RCC 7860 (cell line): ENCODE measurements around the gene EXOC7.

Source experiments
- DNase-seq: peaks from one replicate; pipeline ENCODE4 v3.0.0-alpha.2; 2015; ENCODE audit warnings: low spot score
- FAIRE-seq: peaks from 2 replicates; lab custom pipeline; 2012; peaks lifted over from hg19 to GRCh38; lab: Jason Lieb, UNC

The EXOC7 gene, protein sequence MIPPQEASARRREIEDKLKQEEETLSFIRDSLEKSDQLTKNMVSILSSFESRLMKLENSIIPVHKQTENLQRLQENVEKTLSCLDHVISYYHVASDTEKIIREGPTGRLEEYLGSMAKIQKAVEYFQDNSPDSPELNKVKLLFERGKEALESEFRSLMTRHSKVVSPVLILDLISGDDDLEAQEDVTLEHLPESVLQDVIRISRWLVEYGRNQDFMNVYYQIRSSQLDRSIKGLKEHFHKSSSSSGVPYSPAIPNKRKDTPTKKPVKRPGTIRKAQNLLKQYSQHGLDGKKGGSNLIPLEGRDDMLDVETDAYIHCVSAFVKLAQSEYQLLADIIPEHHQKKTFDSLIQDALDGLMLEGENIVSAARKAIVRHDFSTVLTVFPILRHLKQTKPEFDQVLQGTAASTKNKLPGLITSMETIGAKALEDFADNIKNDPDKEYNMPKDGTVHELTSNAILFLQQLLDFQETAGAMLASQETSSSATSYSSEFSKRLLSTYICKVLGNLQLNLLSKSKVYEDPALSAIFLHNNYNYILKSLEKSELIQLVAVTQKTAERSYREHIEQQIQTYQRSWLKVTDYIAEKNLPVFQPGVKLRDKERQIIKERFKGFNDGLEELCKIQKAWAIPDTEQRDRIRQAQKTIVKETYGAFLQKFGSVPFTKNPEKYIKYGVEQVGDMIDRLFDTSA

DNA sequence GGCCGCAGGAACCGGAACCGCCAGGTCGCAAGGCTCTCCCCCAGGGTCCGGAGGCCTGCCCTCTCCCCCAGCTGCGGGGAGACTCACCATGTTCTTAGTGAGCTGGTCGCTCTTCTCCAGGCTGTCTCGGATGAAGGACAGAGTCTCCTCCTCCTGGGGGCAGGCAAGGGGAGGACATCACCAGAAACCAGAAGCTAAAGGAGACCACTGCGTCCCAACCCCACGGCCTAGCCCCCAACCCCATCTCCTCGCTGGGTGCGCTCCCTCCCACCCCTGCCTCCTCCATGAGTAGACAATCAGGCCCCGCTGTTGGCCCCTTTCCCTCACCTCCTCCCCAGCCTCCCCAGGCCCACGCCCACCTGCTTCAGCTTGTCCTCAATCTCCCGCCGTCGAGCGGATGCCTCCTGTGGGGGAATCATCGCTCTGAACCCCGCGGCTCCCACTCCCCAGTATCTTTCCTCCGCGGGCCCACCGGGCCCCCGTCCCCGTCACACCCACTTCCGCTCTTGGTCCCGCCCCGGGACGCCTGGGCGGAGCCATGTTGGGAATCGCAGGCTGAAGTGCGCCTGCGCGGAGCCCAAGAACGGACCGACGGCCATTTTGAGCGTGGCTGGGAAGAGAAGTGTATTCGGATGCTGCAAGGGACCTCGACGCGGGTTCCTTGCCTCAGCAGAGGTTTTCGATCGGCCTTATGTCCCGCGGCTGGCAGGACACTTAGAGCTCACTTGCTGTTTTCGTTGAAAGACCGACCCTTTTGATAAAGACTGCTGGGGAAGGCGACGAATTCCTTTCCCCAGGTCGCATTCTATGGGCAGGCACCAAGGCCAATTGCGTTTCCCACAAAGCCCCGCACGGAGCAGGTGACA lies at the start of gene EXOC7:
Gene EXOC7 (minus strand): TSS at position 514 of the 866 bp plus-strand sequence. CDS start 95 bp downstream, at position 419.
- DNase-seq, result peak; percentile 84
- no peak for FAIRE-seq

DNA sequence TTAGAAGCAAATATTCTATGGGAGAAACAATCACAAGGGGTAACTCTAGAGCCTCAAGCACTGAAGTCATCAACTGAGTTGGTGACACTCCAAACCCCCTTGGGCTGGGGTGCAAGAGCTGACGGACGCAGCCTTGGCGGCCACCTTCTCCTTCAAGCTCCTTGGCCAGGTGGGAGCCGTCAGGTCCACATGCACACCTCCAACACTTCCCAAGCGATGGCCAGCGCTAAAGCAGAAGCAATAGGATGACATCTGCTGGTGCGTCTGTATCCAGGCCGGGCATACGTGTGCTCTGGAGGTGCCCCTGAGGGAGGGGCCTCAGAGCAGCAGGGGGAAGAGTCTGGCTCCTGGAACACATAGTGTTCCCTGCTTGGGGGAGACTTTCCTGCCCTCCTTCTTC lies 49.6 kb upstream of the EXOC7 start:
- FAIRE-seq (no peak), DNase-seq (no peak)

DNA sequence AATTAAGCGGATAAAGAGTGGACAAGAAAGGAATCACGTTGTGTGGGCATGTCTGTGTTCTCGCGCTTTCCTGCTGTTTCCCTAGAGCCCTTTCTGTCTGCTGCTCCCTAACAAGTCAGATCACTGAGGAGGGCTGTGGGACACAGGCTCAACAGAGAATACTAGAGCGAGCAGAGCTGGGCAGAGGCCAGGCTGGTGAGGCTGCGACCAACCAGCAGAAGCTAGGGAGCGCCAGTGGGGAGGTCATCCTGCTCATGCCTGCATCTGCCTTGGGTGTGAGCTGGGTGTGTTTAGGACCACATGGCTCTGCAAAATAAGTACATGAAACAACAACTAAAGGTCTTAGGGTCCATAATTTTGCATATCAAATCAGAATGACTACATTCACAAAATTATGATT lies 49.0 kb upstream of the EXOC7 start:
- DNase-seq (no peak), FAIRE-seq (no peak)

DNA sequence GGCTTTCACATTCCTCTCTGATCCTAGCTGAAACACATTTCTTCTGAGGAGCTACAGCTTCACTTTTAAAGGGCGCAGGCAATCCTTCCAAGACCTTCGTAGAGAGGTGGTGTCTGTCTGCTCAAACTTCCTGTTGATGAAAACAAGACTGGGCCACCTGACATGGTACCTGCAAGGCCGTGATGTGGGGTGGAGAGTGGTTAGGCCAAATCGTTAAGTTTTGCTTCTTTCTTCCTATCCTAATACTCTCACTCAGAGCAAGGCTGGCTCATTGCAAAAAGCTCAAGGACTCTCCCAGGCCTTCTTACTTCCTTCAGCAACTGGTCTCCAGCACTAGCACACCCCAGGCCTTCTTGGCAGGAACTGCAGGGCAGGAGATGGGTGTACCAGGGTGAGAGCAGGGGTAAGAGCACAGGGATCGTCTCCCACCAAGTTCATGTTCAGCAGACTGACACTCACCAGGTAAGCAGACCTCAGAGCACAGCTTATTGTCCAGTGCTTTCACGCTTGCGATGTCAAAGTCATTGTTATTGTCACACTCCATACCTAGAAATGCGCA lies 48.4 kb upstream of the EXOC7 start:
- no peak for FAIRE-seq
- no peak for DNase-seq

DNA sequence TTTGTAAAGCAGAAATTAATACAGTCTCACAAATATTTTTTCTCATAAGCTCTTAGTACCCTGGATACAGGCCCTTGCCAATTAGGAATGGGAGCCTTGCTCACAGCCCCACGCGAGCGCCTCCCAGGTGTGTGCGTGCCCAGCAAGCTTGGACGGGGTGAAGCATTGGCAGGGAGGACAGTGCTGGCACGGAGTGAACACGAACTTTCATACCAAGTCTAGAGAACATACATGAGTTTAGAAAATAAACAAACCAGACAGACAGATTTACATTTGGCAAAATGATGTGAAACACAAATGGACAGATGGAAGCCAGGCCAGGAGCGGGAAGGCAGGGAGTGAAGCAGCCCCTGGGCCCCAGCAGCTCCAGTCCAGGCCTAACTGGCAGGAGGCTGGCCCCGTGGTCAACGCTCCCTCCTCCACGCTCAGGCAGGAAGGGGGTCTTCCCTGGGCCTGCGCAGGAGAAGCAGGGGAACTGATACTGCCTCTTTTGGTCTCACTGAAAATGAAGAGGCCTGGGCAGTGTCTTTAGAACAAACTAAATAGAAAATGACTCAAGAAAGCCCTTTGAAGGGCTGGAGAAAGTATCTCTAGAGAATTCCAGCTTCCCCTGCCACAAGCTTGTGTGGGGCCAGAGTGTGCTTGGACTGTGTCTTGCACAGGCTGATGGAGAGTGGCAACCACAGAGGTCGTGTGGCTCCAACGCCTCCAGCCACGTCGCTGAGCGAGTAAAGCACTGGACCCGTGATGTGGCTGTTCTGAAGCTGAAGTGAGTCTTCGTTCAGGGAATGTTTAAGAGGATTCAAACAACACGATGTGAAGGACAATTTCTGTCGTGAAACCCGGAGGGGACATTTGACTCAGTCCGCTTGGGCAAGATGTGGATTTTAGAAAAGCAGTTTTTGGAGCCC lies 47.4 kb upstream of the EXOC7 start:
- no peak for FAIRE-seq

DNA sequence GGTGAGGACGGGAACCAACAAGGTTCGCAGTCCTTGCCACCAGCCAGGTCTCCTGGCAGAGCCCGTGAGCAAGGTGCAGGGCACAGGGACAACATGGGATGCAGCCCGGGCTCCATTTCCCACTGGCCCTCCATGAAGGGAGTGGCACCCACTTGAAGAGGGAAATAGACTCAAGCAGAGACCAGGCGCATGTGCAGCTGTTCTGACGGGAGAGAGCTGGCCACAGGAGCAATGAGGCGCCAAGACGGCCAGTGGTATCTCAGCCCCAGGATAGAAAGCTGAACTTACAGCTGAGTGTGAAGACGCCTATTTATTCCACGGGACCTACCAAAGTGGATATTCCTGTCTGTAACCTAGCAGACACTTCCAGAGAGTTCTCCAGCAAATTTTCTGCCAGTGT lies 45.6 kb upstream of the EXOC7 start:
- DNase-seq (no peak), FAIRE-seq (no peak)

More for the DNA sequence above, 47.4 kb upstream of the EXOC7 start:
- DNase-seq, result no peak

DNA sequence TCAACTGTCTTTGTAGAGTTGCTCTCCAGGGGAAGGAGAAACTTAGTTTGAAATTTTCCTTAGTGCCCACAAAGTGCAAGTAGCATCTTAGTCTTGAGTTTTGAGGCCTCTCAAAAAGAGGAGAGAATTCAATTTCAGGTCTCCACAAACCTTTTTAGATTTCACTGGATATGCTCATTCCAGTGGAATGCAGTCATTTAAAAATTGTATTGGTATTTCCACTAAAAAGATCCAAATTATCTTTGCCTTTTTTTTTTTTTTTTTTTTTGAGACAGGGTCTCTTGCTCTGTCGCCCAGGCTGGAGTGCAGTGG lies 44.4 kb upstream of the EXOC7 start:
- no peak for FAIRE-seq
- no peak for DNase-seq

DNA sequence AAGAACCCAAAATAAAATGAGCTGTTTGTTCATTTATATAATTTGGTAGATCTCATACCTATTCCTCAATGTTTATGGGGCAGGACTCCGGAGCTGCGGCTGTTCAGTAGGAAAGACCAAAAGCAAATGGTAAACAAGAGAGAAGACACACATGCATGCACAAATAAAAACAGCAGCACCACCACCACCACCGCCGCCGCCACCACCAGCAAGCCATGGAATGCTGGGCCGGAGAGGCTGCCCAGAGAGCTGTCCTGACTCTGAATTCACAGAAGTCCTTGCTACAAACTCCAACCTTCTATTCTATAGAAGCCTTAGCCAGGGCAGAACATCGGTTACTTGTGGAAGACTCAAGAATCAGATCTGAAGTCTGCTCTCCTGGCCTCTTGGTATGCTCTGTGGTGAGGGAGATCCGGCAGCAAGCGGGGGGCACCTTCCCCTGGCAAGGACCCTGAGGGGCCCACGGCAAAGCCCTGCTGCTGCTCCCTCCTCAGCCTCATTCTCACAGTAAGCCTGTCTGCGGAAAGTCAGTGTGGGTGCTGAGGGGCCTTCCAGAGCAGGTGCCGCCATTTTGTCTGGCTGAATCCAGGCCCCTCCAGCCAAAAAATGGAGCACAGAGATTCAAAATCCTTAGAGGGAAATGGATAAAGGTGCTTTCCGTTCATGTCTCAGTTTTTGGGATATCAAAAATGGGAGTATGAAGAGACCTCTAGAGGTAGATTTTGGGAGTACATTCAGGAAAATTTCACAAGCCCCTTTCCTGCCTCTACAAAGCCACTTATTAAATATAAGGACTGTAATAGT lies 43.8 kb upstream of the EXOC7 start:
- DNase-seq (peak; percentile 24), FAIRE-seq (no peak)

DNA sequence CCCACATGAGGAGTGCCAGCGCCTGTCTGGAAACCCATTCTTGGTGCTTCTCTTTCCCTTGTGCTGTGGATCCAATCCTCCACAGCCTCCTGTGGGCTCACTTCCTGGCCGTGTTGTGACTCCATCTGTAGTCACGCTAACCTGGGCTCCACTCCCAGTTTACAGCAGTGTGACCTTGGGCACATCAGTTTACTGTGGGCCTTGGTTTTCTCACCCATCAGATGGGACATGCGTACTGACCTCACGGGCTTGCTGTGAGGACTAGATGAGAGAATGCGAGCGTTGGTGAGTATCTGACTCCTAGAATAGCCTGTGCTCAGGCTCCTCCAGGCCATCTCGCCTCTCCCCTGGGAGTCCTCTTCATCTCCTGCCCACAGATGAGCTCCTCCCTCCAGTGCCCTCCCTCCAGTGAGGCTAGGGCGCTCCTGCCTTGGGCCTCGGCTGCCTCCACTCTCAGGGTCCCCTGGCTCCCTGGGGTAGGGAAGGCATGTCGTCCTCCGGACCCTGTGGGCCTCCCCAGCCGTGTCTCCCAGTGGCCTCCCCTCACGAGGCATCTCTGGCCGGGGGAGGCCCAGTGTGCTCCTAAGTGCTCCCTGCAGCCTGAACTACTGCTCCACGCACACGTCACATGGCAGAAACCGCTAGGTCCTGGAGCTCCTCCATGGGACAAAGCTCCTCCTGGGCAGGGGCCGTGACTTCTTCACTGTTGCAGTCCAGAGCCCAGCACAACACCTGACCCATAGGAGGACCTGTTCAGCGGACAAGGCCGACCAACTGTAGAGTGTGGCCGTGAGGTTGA lies 42.7 kb upstream of the EXOC7 start:
- no peak for FAIRE-seq
- DNase-seq, result no peak

DNA sequence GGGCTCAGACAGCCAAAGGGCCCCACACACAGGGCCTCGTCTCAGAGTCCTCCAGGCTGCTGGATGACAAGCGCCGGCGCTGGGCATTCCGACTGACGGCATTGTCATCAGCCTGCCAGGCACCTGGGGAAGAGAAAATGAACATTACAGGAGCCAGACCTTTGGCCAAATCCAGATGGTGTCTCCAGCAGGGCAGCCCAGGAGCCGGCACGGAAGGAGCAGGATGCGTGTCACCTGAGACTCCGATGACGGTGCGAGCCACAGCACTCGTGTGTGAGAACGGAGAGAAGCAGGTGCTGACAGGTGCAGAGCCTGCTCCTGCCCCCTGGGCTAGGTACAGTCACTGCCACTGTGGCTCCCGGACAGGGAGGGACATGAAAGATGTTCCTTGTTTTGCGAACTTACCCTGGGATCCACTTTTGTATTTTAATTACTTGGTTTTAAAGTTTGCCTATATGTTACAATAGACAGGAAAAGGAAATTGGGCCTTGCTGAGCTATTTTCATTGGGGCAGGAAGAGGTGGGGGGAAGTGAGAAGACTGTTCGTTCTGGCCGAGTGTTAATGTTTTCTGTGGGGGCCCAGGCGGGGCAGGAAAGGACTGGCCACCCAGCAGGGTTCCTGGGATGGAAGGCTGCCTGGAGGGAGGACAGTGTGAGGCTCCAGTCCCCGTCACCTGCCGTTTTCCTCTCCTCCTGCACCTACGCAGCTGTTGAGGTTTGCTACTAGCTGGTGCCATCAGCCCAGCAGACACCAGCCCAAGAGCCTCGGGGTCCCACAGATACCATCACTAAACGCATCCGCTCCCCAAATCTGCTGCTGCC lies 41.9 kb upstream of the EXOC7 start:
- DNase-seq (no peak), FAIRE-seq (no peak)

DNA sequence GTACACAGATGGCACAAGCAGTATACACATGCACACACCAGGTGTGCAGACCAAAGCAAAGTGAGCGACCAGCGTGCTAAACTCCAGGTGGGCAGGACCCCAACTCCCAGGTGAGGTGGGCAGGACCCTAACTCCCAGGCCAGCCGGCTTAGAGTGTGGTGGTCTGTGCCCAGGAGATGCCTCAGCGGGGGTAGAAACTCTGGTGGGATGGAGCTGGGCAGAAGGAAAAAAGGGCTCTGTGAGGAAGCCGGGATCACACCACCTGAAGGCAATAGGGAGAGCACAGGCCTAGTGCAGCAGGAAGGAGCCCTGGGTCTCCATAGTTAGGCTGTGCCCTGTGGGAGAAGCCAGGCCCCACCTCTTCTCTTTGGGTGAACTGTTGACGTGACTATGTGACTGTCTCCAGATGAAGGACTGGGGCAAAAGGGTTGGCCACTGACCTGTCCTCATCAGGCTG lies 39.0 kb upstream of the EXOC7 start:
- no peak for FAIRE-seq
- DNase-seq, result no peak

DNA sequence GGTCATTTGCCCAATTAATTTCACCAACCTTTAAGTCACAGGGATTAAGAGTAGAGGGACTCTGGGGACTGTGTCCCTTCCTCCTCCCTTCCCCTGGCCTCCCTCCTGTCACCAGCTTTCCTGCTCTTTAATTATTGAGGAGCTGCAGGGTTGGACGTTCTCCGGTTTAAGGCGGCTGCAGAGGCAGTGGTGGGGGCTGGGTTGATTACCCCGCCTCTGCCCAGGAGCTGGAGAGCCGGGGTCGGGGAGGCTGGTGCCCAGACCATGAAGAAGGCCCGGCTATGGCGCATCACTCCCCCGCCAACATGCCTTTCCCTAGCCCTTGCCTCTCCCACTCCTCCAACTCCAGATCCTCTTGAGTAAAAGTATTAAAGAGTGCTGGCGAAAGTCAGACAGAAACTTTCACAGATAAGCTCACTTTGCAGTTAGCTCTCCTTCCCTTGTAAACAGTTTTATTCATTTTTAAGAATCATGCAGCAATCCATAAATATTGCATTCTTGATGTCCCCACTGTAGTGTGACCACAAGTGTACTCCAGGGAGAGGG lies 38.5 kb upstream of the EXOC7 start:
- FAIRE-seq (no peak), DNase-seq (no peak)

DNA sequence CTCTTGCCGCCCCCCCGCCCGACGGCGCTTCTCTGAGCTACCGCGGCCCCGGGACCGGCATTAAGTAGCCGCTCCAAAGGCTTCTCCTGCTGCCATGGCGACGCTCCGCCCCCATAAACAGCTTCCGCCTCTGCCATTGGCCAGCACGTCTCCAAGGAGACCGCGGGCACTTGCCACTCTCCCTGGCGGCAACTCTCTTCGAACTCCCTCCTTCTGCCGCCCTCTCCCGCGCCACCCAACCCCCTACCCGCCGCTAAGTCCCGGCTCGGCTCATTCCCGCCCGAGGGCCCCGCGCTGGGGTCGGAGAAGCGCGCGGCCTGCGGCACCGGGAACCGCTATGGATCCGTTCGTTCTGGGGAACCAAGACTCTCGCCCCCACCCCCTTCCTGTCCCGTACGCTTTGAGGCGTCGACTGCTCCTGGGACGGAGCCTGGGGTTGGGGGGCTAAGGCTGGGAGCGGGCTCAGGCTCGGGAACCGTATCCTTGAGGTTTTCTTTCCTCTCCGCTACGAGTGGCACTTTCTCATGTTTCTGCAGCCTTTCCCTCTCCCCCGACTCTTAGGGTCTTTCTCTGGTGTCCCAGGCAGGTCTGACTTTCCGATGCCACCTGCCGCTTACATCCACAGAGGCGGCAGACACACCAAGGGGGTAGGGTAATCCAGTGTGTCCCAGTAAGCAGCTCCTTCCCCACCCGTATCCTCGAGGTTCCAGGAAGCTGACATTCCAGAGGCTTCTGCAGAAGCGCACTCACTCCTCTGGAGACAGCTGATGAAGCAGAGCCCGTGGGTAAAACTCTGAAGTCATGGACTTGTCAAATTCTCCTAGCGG lies 37.8 kb upstream of the EXOC7 start, which contains the start of gene FOXJ1:
Gene FOXJ1 (minus strand): TSS at position 34 of the 827 bp plus-strand sequence. CDS start 850 bp downstream, outside the sequence.
- no peak for FAIRE-seq
- DNase-seq, result peak; percentile 77

DNA sequence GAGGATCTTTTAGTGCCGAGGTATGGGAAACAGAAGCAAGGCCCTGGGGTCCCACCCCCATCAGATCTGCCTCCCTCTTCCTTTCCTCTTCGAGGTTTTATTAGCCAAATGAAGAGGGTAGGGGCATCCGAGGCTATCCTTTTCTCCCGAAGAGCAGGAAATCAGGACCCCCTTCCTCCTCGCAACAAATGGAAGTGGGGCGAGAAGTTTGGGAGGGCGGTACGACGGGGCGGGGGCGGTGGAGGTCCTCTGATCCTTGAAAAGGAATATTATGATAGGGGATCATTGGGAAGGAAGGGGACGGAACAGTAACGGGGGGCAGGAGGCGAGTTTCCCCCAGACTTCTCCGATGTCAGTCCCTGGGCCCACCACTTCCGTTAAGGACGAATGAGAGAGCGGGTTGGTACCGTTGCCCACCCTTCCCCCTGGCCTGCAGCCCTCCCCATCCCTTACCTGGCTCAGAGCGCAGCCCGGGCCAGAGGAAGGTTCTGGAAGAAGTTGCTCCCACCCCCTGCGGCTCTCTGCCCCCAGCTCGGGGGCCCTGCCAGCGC lies 37.1 kb upstream of the EXOC7 start:
- no peak for DNase-seq
- FAIRE-seq, result no peak

DNA sequence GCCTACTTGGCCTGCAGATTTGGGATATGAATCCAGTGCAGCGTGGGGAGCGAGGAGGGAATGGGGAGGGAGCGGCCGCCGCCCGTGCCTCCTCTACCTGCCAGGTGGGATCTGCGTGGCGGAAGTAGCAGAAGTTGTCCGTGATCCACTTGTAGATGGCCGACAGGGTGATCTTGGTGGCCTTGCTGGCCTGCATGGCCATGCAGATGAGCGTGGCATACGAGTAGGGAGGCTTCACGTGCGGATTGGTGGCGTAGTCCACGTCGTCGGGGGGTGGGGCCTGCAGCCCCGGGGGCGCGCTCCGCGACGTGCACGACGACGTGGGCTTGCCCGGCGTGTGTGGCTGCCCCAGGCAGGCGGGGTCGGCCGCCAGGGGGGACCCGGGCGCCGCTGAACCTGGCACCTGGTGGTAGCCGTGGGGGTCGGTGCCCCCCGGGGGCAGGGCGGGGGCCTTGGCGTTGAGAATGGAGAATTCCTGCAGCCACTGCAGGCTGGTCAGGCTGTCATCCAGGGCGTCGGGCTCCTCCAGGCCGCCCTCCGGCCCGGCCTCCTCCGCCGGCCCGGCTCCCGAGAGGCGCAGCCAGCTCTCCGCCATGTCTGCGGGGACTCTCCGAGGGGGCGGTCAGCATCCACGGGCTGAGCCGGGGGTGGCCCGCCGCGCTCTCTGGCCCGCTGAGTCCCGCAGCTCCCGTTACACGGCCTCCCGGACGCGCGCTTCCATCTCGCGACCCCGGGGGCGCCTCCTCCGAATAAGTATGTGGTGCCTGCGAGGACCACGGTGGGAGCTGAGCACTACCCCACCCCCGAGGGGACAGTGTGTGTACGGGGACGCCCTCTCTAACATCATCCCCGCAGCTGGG lies 36.4 kb upstream of the EXOC7 start:
- DNase-seq (no peak), FAIRE-seq (no peak)
